Esophagus squamous epithelium (tissue), 4 donors: ENCODE data around the gene ASIP.
"Not testable (repeated sequence)": the region's sequence is repeated elsewhere in the genome, so short reads cannot be mapped to it uniquely, and the experiment has no call there.

Experiments
- POLR2A ChIP-seq, 4 donors: fragments of 450-650 bp; IDR thresholded peaks; one replicate each; pipeline ENCODE4 v1.6.1; 2017; ENCODE audit warnings: antibody characterized with exemption in 4 of 4, mild to moderate bottlenecking in 4 of 4, moderate library complexity in 3 of 4
- TF ChIP-seq, protein P1 (sequence below), 6 experiments: fragments of 450-650 bp in 4 of 6; fragments of 200-600 bp in 2 of 6; sonication (generic) in 2 of 6; IDR thresholded peaks; one replicate each; pipeline ENCODE4 v1.5.1; 2016 to 2019; ENCODE audit warnings: antibody characterized with exemption in 6 of 6, mild to moderate bottlenecking in 4 of 6, moderate library complexity in 4 of 6

DNA sequence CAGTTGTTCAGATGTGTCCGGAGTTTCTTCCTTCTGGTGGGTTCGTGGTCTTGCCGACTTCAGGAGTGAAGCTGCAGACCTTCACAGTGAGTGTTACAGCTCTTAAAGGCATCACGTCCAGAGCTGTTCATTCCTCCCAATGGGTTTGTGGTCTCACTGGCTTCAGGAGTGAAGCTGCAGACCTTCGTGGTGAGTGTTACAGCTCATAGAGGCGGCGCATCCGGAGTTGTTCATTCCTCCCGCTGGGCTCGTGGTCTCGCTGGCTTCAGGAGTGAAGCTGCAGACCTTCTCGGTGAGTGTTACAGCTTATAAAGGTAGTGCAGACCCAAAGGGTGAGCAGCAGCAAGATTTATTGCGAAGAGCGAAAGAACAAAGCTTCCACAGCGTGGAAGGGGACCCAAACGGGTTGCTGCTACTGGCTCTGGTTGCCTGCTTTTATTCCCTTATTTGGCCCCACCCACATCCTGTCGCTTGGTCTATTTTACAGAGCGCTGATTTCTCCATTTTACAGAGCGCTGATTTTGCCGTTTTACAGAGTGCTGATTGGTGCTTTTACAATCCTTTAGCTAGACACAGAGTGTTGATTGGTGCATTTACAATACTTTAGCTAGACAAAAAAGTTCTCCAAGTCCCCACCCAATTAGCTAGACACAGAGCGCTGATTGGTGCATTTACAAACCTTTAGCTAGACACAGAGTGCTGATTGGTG lies 35.9 kb upstream of the ASIP start:
- not testable (repeated sequence) for TF ChIP-seq POLR2A (IDR thresholded peaks at IDR 0.05)
- TF ChIP-seq, protein P1, sequence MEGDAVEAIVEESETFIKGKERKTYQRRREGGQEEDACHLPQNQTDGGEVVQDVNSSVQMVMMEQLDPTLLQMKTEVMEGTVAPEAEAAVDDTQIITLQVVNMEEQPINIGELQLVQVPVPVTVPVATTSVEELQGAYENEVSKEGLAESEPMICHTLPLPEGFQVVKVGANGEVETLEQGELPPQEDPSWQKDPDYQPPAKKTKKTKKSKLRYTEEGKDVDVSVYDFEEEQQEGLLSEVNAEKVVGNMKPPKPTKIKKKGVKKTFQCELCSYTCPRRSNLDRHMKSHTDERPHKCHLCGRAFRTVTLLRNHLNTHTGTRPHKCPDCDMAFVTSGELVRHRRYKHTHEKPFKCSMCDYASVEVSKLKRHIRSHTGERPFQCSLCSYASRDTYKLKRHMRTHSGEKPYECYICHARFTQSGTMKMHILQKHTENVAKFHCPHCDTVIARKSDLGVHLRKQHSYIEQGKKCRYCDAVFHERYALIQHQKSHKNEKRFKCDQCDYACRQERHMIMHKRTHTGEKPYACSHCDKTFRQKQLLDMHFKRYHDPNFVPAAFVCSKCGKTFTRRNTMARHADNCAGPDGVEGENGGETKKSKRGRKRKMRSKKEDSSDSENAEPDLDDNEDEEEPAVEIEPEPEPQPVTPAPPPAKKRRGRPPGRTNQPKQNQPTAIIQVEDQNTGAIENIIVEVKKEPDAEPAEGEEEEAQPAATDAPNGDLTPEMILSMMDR (IDR thresholded peaks at IDR 0.05), result not testable (repeated sequence)
